DOHH2 (cell line): Measurements from ENCODE around the gene MICU2.
"Not testable (repeated sequence)": the region's sequence is repeated elsewhere in the genome, so short reads cannot be mapped to it uniquely, and the experiment has no call there.

ENCODE experiments used
- EZH2phosphoT487 ChIP-seq: fragments of 200-600 bp; sonication (generic); IDR thresholded peaks from 2 replicates; pipeline ENCODE4 v1.6.1; 2017; ENCODE audit warnings: borderline replicate concordance, mild to moderate bottlenecking, antibody characterized with exemption, low read length, moderate library complexity, mixed read lengths
- TF ChIP-seq, protein P1 (sequence below): fragments of 200-600 bp; sonication (generic); IDR thresholded peaks from one replicate; pipeline ENCODE4 v1.5.1; 2014; ENCODE audit warnings: antibody characterized with exemption, mild to moderate bottlenecking, low read depth, low read length; ENCODE audit not compliant: poor library complexity, severe bottlenecking

DNA sequence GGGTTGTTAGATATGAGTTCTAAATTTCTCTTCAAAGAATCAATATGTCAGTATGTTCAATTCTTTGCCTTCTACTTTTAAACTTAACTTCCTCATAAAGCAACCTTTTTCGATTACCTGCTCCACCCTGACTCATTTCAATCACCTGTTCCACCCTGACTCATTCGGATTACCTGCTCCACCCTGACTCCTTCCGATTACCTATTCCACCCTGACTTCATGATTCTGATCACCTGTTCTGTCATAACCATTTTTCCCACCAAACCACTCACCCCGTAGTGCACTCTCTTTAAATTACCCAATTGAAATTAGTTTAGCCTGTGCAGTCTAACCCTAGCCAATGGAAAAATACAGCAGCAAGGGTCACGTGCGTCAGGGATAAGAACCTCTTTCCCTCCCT lies 14.5 kb downstream of the MICU2 start:
- TF ChIP-seq, protein P1, sequence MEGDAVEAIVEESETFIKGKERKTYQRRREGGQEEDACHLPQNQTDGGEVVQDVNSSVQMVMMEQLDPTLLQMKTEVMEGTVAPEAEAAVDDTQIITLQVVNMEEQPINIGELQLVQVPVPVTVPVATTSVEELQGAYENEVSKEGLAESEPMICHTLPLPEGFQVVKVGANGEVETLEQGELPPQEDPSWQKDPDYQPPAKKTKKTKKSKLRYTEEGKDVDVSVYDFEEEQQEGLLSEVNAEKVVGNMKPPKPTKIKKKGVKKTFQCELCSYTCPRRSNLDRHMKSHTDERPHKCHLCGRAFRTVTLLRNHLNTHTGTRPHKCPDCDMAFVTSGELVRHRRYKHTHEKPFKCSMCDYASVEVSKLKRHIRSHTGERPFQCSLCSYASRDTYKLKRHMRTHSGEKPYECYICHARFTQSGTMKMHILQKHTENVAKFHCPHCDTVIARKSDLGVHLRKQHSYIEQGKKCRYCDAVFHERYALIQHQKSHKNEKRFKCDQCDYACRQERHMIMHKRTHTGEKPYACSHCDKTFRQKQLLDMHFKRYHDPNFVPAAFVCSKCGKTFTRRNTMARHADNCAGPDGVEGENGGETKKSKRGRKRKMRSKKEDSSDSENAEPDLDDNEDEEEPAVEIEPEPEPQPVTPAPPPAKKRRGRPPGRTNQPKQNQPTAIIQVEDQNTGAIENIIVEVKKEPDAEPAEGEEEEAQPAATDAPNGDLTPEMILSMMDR, result not testable (repeated sequence)
- TF ChIP-seq EZH2phosphoT487, result not testable (repeated sequence)
